ENCODE results near the gene FGF21.

DNA sequence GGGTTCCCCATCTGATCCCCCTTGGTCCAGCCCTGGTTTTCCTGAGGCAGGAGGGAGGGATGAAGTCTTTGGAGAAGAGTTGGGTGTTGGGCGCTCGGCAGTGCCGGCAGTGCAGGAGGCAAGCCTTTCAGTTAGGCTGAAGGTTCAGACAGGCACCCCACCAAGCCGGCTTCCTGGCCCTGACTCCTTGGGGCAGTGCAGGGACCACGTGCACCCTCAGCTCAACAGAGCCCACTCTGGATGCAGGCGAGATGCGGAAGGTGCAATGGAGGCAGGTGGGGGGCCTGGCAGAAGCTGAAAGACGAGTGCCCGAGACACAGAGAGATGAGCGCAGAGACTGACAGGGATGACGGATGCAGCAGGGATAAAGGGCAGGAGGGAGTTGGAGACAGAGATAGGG, 46.9 kb upstream of the FGF21 start:
- TF ChIP-seq, protein P1, sequence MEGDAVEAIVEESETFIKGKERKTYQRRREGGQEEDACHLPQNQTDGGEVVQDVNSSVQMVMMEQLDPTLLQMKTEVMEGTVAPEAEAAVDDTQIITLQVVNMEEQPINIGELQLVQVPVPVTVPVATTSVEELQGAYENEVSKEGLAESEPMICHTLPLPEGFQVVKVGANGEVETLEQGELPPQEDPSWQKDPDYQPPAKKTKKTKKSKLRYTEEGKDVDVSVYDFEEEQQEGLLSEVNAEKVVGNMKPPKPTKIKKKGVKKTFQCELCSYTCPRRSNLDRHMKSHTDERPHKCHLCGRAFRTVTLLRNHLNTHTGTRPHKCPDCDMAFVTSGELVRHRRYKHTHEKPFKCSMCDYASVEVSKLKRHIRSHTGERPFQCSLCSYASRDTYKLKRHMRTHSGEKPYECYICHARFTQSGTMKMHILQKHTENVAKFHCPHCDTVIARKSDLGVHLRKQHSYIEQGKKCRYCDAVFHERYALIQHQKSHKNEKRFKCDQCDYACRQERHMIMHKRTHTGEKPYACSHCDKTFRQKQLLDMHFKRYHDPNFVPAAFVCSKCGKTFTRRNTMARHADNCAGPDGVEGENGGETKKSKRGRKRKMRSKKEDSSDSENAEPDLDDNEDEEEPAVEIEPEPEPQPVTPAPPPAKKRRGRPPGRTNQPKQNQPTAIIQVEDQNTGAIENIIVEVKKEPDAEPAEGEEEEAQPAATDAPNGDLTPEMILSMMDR (IDR thresholded peaks at IDR 0.05) = no peak
- no peak for TF ChIP-seq POLR2A (IDR thresholded peaks at IDR 0.05; ENCODE audit: low read length)
- TF ChIP-seq, protein P2, sequence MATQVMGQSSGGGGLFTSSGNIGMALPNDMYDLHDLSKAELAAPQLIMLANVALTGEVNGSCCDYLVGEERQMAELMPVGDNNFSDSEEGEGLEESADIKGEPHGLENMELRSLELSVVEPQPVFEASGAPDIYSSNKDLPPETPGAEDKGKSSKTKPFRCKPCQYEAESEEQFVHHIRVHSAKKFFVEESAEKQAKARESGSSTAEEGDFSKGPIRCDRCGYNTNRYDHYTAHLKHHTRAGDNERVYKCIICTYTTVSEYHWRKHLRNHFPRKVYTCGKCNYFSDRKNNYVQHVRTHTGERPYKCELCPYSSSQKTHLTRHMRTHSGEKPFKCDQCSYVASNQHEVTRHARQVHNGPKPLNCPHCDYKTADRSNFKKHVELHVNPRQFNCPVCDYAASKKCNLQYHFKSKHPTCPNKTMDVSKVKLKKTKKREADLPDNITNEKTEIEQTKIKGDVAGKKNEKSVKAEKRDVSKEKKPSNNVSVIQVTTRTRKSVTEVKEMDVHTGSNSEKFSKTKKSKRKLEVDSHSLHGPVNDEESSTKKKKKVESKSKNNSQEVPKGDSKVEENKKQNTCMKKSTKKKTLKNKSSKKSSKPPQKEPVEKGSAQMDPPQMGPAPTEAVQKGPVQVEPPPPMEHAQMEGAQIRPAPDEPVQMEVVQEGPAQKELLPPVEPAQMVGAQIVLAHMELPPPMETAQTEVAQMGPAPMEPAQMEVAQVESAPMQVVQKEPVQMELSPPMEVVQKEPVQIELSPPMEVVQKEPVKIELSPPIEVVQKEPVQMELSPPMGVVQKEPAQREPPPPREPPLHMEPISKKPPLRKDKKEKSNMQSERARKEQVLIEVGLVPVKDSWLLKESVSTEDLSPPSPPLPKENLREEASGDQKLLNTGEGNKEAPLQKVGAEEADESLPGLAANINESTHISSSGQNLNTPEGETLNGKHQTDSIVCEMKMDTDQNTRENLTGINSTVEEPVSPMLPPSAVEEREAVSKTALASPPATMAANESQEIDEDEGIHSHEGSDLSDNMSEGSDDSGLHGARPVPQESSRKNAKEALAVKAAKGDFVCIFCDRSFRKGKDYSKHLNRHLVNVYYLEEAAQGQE (IDR thresholded peaks at IDR 0.05) = no peak
- no peak for TF ChIP-seq CEBPB (IDR thresholded peaks at IDR 0.05)
- TF ChIP-seq, protein P3, sequence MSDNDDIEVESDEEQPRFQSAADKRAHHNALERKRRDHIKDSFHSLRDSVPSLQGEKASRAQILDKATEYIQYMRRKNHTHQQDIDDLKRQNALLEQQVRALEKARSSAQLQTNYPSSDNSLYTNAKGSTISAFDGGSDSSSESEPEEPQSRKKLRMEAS (IDR thresholded peaks at IDR 0.05) = no peak

Measured in A549 (cell line).